H1 (cell line): Measurements from ENCODE around the gene SNCAIP. TPM values are rescaled to one million over a fixed set of nuclear protein-coding genes. Genes with fewer than 3 reads are reported as not detected.

ENCODE experiments used
- CTCF ChIA-PET: fragments of 300-600 bp; sonication (Branson Sonifier 250); formaldehyde crosslinking; loops from one replicate; lab custom pipeline; 2021; ENCODE audit not compliant: partially characterized antibody; lab: Charles Lee
- POLR2A ChIA-PET: fragments of 300-600 bp; sonication (Branson Sonifier 250); formaldehyde crosslinking; loops from one replicate; lab custom pipeline; 2021; ENCODE audit warnings: inconsistent platforms; ENCODE audit not compliant: partially characterized antibody; lab: Charles Lee
- DNase-seq, 2 experiments: peaks; one replicate each; pipeline versions ENCODE4 v3.0.0 to v3.0.0-alpha.2; 2010 to 2022; ENCODE audit warnings: low spot score in 2 of 2, low read depth in 1 of 2, mixed read lengths in 1 of 2
- FAIRE-seq: peaks from 2 replicates; lab custom pipeline; 2011; peaks lifted over from hg19 to GRCh38; lab: Jason Lieb, UNC
- H2AFZ ChIP-seq: 2 replicates; pipeline ENCODE4 v1.8.1; 2012; ENCODE audit warnings: low read length, inconsistent platforms
- H2AK5ac ChIP-seq: 2 replicates; pipeline ENCODE4 v1.6.1; 2013; ENCODE audit warnings: low read depth, low read length
- H2BK120ac ChIP-seq: replicated peaks from 2 replicates; pipeline ENCODE3; 2013; ENCODE audit warnings: low read depth, low read length, inconsistent platforms
- H2BK12ac ChIP-seq: 2 replicates; pipeline ENCODE4 v1.6.1; 2013; ENCODE audit warnings: low read depth, low read length
- H2BK15ac ChIP-seq: 2 replicates; pipeline ENCODE4 v1.6.1; 2013; ENCODE audit warnings: low read length
- H2BK20ac ChIP-seq: 2 replicates; pipeline ENCODE4 v1.6.1; 2013; ENCODE audit warnings: low read length
- H2BK5ac ChIP-seq: 2 replicates; pipeline ENCODE4 v1.6.1; 2013; ENCODE audit warnings: low read depth, low read length
- H3K14ac ChIP-seq: 2 replicates; pipeline ENCODE4 v1.6.1; 2013; ENCODE audit warnings: inconsistent platforms; ENCODE audit not compliant: insufficient read length
- H3K18ac ChIP-seq: 2 replicates; pipeline ENCODE4 v1.6.1; 2013; ENCODE audit warnings: low read length; ENCODE audit errors: extremely low read depth
- H3K23ac ChIP-seq: 2 replicates; pipeline ENCODE4 v1.6.1; 2013; ENCODE audit warnings: inconsistent platforms; ENCODE audit not compliant: insufficient read length
- H3K23me2 ChIP-seq: 2 replicates; pipeline ENCODE4 v1.6.1; 2013; ENCODE audit warnings: low read depth, low read length
- H3K27ac ChIP-seq: 2 replicates; pipeline ENCODE4 v1.6.1; 2011; ENCODE audit warnings: low read depth, low read length, inconsistent platforms
- H3K27me3 ChIP-seq, 4 experiments: replicated peaks in 1 of 4; 1 replicate in 1 of 4; 2 replicates in 3 of 4; pipeline versions ENCODE4 v1.6.1 to v1.8.1; 2011 to 2013; ENCODE audit warnings: low read length in 3 of 4, mild to moderate bottlenecking in 3 of 4, inconsistent platforms in 2 of 4, mixed read lengths in 2 of 4, moderate library complexity in 1 of 4; ENCODE audit not compliant: control insufficient read depth in 3 of 4, insufficient read depth in 3 of 4; ENCODE audit errors: extremely low read depth in 1 of 4
- H3K36me3 ChIP-seq, 4 experiments: 2 replicates each; pipeline versions ENCODE4 v1.6.1 to v1.8.1; 2011 to 2013; ENCODE audit warnings: mild to moderate bottlenecking in 4 of 4, low read length in 3 of 4, moderate library complexity in 2 of 4, control low read depth in 1 of 4, inconsistent platforms in 1 of 4; ENCODE audit not compliant: insufficient read depth in 4 of 4, control insufficient read depth in 2 of 4
- H3K4ac ChIP-seq: replicated peaks from 2 replicates; pipeline ENCODE3; 2013; ENCODE audit warnings: low read length, low read depth, mixed read lengths, inconsistent platforms; ENCODE audit not compliant: insufficient read length
- H3K4me1 ChIP-seq, 4 experiments: replicated peaks in 1 of 4; 1 replicate in 1 of 4; 2 replicates in 3 of 4; pipeline versions ENCODE4 v1.6.1 to v1.8.1; 2011 to 2013; ENCODE audit warnings: low read length in 3 of 4, inconsistent platforms in 2 of 4, mixed read lengths in 1 of 4; ENCODE audit not compliant: insufficient read depth in 4 of 4, control insufficient read depth in 3 of 4
- H3K4me2 ChIP-seq, 2 experiments: 2 replicates each; pipeline versions ENCODE4 v1.6.1 to v1.8.1; 2011 to 2013; ENCODE audit warnings: low read depth in 2 of 2, low read length in 2 of 2, control low read depth in 1 of 2, inconsistent platforms in 1 of 2, mild to moderate bottlenecking in 1 of 2; ENCODE audit not compliant: insufficient read depth in 1 of 2
- H3K4me3 ChIP-seq, 4 experiments: fragments of 200-600, 300-600 bp in 1 of 4; sonication (generic), shearing (Covaris generic), sonication (Bioruptor Twin) in 1 of 4; 2 replicates each; pipeline versions ENCODE4 v1.5.1 to v1.8.1; 2011 to 2016; ENCODE audit warnings: low read length in 4 of 4, low read depth in 3 of 4, control low read depth in 2 of 4, inconsistent platforms in 2 of 4, mild to moderate bottlenecking in 2 of 4, mixed read lengths in 1 of 4, moderate library complexity in 1 of 4; ENCODE audit not compliant: insufficient read depth in 2 of 4; ENCODE audit errors: extremely low read depth in 1 of 4
- H3K56ac ChIP-seq: replicated peaks from 2 replicates; pipeline ENCODE3; 2013; ENCODE audit warnings: low read depth, mild to moderate bottlenecking, mixed read lengths, low read length, inconsistent platforms; ENCODE audit not compliant: insufficient read length
- H3K79me1 ChIP-seq: 2 replicates; pipeline ENCODE4 v1.6.1; 2013; ENCODE audit warnings: low read depth, low read length, control low read depth
- H3K79me2 ChIP-seq, 2 experiments: 2 replicates each; pipeline versions ENCODE4 v1.6.1 to v1.8.1; 2012 to 2013; ENCODE audit warnings: low read length in 2 of 2, mild to moderate bottlenecking in 2 of 2, inconsistent platforms in 1 of 2; ENCODE audit not compliant: insufficient read depth in 2 of 2, control insufficient read depth in 1 of 2
- H3K9ac ChIP-seq, 4 experiments: replicated peaks in 1 of 4; 1 replicate in 1 of 4; 2 replicates in 3 of 4; pipeline versions ENCODE4 v1.6.1 to v1.8.1; 2011 to 2013; ENCODE audit warnings: low read depth in 3 of 4, low read length in 3 of 4, control low read depth in 2 of 4, mild to moderate bottlenecking in 2 of 4, moderate library complexity in 2 of 4, inconsistent platforms in 1 of 4; ENCODE audit errors: extremely low read depth in 1 of 4
- H3K9me3 ChIP-seq, 2 experiments: 2 replicates each; pipeline versions ENCODE4 v1.6.1 to v1.8.1; 2012 to 2013; ENCODE audit warnings: mild to moderate bottlenecking in 2 of 2, moderate library complexity in 2 of 2, control low read depth in 1 of 2, inconsistent platforms in 1 of 2, low read depth in 1 of 2, low read length in 1 of 2, mixed read lengths in 1 of 2; ENCODE audit not compliant: insufficient read depth in 2 of 2
- H4K20me1 ChIP-seq, 2 experiments: replicated peaks in 1 of 2; 2 replicates each; pipeline versions ENCODE3 to v1.8.1; 2011 to 2013; ENCODE audit warnings: inconsistent platforms in 2 of 2, low read length in 2 of 2, mild to moderate bottlenecking in 1 of 2; ENCODE audit not compliant: insufficient read depth in 2 of 2, control insufficient read depth in 1 of 2
- H4K5ac ChIP-seq: 2 replicates; pipeline ENCODE4 v1.6.1; 2013; ENCODE audit warnings: low read length, low read depth, mixed read lengths, inconsistent platforms; ENCODE audit not compliant: insufficient read length
- H4K8ac ChIP-seq: 2 replicates; pipeline ENCODE4 v1.8.0; 2013; ENCODE audit warnings: mild to moderate bottlenecking, moderate library complexity, low read length, inconsistent platforms; ENCODE audit not compliant: insufficient read depth; ENCODE audit errors: extremely low read depth
- H4K91ac ChIP-seq: replicated peaks from 2 replicates; pipeline ENCODE3; 2013; ENCODE audit warnings: low read length, mixed read lengths, inconsistent platforms; ENCODE audit not compliant: insufficient read length
- E2F6 ChIP-seq: IDR thresholded peaks from 2 replicates; pipeline ENCODE4 v1.6.1; 2012; ENCODE audit warnings: inconsistent platforms
- EZH2 ChIP-seq: fragments of 200-600 bp; sonication (generic); IDR thresholded peaks from 2 replicates; pipeline ENCODE4 v1.7.1; 2012; ENCODE audit warnings: low read depth, mild to moderate bottlenecking, moderate library complexity, low read length, inconsistent platforms; ENCODE audit not compliant: severe bottlenecking
- SRF ChIP-seq: IDR thresholded peaks from 2 replicates; pipeline ENCODE4 v1.6.1; 2011; ENCODE audit warnings: mild to moderate bottlenecking, low read depth, low read length, moderate library complexity
- TCF12 ChIP-seq: IDR thresholded peaks from 2 replicates; pipeline ENCODE4 v1.6.1; 2011; ENCODE audit warnings: low read depth, mild to moderate bottlenecking, low read length
- ZNF274 ChIP-seq: IDR thresholded peaks from 2 replicates; pipeline ENCODE4 v1.7.0; 2012; ENCODE audit warnings: low read length, borderline replicate concordance; ENCODE audit errors: extremely low read depth
- WGBS, 2 experiments: shearing (Covaris generic) in 1 of 2; methylation state at CpG; one replicate each; pipeline versions ENCODE4 v1.1.6 to v1.1.7; 2013 to 2015; ENCODE audit warnings: low lambda C conversion rate in 2 of 2, mixed read lengths in 2 of 2, inconsistent platforms in 1 of 2, low coverage in 1 of 2, missing lambda C conversion rate in 1 of 2; ENCODE audit not compliant: insufficient replicate concordance in 2 of 2, insufficient coverage in 1 of 2, insufficient read length in 1 of 2; ENCODE audit errors: extremely low coverage in 1 of 2, missing lambda C conversion rate in 1 of 2; 5-methylcytosine and 5-hydroxymethylcytosine counted together
- polyA plus RNA-seq, 7 experiments: library from polyadenylated mRNA; depleted of rRNA in 3 of 7; stranded (reverse) in 5 of 7; unstranded in 2 of 7; fragments of >200 nt in 5 of 7; fragments of 200-250 nt in 2 of 7; gene quantifications; 1 replicate in 5 of 7; 2 replicates in 1 of 7; 4 replicates in 1 of 7; pipeline versions ENCODE4 v1.2.1 to v1.2.3, GENCODE V29; 2011 to 2013; ENCODE audit warnings: missing spikeins in 2 of 7, mixed read lengths in 2 of 7
- total RNA-seq: library from RNA; stranded (reverse); fragmentation: NEBNext Ultra II Directional; extraction: Animal tissue kit (Norgen Biotek cat#: 25700); gene quantifications from 2 replicates; pipeline ENCODE4 v1.2.1, GENCODE V29; 2021
- TF ChIP-seq, protein P1 (sequence below): IDR thresholded peaks from 2 replicates; pipeline ENCODE4 v1.6.1; 2011; ENCODE audit warnings: low read depth, mild to moderate bottlenecking, low read length; ENCODE audit not compliant: insufficient read depth

The SNCAIP gene
- total and polyA plus RNA-seq, 2 of the 8 experiments (the other 6 are each of a cell fraction or from before 2014, with no cell fraction given) = 3.9 to 9.0 TPM

DNA sequence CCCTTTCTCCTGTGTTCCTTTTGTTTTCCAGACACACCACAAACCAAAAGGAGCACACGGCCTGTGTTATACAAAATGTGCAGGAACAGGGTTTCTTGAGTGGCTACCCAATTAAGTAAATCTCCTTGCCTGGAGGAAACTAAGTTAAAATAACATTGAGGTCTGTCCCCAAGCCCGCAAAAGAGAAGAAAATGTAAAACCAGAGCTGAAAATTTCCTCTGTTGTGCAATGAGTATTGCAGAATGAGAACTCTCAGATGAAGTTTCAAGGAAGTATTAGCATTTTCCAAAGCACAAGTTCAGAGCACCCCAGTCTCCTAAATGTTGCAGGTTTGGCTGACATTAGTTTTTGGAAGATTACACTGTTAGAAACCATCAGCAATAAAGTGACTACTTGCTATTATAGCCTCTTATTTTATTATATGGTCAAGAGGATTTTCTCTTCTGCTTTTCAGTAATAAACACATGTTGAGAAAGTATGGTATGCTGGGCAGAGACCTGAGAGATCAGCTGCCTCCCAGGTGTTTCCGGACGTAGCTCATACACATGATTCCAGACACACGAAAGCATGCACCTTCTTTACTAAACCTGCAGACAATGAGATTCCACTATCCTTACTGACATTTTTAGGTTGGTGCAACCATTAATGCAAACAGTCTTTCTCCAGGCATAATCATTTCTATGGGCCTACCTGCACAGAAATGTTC, 161.3 kb downstream of the SNCAIP start:
- DNase-seq (no peak), FAIRE-seq (no peak)
- no peak overlapping the region for H3K14ac ChIP-seq
- no peak overlapping the region for H3K4me2 ChIP-seq
- no peaks in the 10 kb centered on the region for H3K9me3 ChIP-seq
- peaks cover 4 to 20% (median 14%) of the 10 kb centered on the region in 4 experiments for H3K4me1 ChIP-seq
- peak overlapping the region; percentile 32; the same call in 1 of the 2 replicates for H2BK12ac ChIP-seq
- H2AK5ac ChIP-seq = no peak overlapping the region
- H3K9ac ChIP-seq = no peak overlapping the region
- no peaks in the 10 kb centered on the region for H3K79me2 ChIP-seq
- no peaks in the 10 kb centered on the region for H3K27me3 ChIP-seq
- no peak overlapping the region for H3K23ac ChIP-seq
- H2BK120ac ChIP-seq = peak overlapping the region; percentile 97
- no peak overlapping the region for H2BK15ac ChIP-seq
- no peak overlapping the region for H2AFZ ChIP-seq
- H3K79me1 ChIP-seq = no peaks in the 10 kb centered on the region
- peak overlapping the region; percentile 53; the same call in 1 of the 2 replicates for H2BK20ac ChIP-seq
- POLR2A ChIA-PET = no interaction called here
- no peak overlapping the region for H3K4me3 ChIP-seq
- CTCF ChIA-PET = interaction anchor here (0.7 to 2.2 kb wide), 7 partner anchors 10 to 328 kb away, joined by 3 to 9 read pairs (median 4); no protein-coding TSS in a partner anchor
- no peak overlapping the region for H3K56ac ChIP-seq
- H3K27ac ChIP-seq = no peak overlapping the region
- H3K23me2 ChIP-seq = no peaks in the 10 kb centered on the region; the same call in 1 of the 2 replicates
- H2BK5ac ChIP-seq = peak overlapping the region; percentile 87; the same call in 1 of the 2 replicates
- H3K18ac ChIP-seq = peak overlapping the region; percentile 32
- H4K20me1 ChIP-seq = no peaks in the 10 kb centered on the region
- no peak overlapping the region for H4K5ac ChIP-seq
- WGBS, 2 experiments = 81% methylated on average over 5 of the region's 5 CpGs; no CpG with 5 or more reads in 1 of the 2 experiments
- H3K36me3 ChIP-seq = no peaks in the 10 kb centered on the region
- no peak overlapping the region for H4K8ac ChIP-seq
- TF ChIP-seq E2F6 = 0 out of 2 replicates have a peak, but pooled peaks have one; percentile 34
- no peak for TF ChIP-seq SRF
- no peak for TF ChIP-seq ZNF274
- TF ChIP-seq EZH2 = no peak
- TF ChIP-seq, protein P1, sequence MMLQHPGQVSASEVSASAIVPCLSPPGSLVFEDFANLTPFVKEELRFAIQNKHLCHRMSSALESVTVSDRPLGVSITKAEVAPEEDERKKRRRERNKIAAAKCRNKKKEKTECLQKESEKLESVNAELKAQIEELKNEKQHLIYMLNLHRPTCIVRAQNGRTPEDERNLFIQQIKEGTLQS = no peak
- no peak for TF ChIP-seq TCF12
- TF ChIP-seq, all 59 proteins: peak for 1
- Histone ChIP-seq H3K4ac (peak overlapping the region; percentile 95), H4K91ac (peak overlapping the region; percentile 96)
